ENCODE data around the gene TFIP11. TPM values are rescaled to one million over a fixed set of nuclear protein-coding genes. Genes with fewer than 3 reads are reported as not detected.
A peak's percentile ranks its signal among the peaks of the same experiment; 100 is the strongest.

The TFIP11 gene
- total and polyA plus RNA-seq, 3 experiments from 2014 or later = 41.5 to 58.8 (median 53.9) TPM

GRCh38 chr22:26461188-26461810 lies 51.0 kb downstream of the TFIP11 start:
- Mint-ChIP-seq H3K27ac (peak overlapping the region in 2 of 8 donors; percentile 43 to 93), H3K36me3 (peaks cover 4 to 90% (median 14%) of the 10 kb centered on the region in 3 donors), H3K27me3 (no peaks in the 10 kb centered on the region), H3K9me3 (no peaks in the 10 kb centered on the region), H3K4me1 (peaks cover 2 to 5% (median 2%) of the 10 kb centered on the region in 3 donors), H3K4me3 (no peak overlapping the region)
- Histone ChIP-seq H3K36me3 (ENCODE audit: insufficient read depth, low read length) (peaks cover 31% of the 10 kb centered on the region), H3K9me3 (ENCODE audit: low read length) (no peaks in the 10 kb centered on the region), H3K27ac (ENCODE audit: low read depth, low read length) (no peak overlapping the region), H3K4me3 (ENCODE audit: low read length) (no peak overlapping the region), H3K27me3 (ENCODE audit: insufficient read depth, low read length, poor library complexity, severe bottlenecking) (no peaks in the 10 kb centered on the region), H3K4me1 (ENCODE audit: insufficient read depth, low read length) (no peaks in the 10 kb centered on the region)
- POLR2A ChIA-PET = no interaction called here
- CTCF ChIA-PET = interaction anchor here (0.8 to 3.4 kb wide), 15 partner anchors 10 to 97 kb away, joined by 3 to 15 read pairs (median 3); no protein-coding TSS in a partner anchor
- DNase-seq = peak in 4 of 5 donors; percentile 19 to 57 (median 26)

- H3K36me3 ChIP-seq (ENCODE audit: insufficient read depth, low read length) = peaks cover 20% of the 10 kb centered on the region
- CTCF ChIA-PET = interaction anchor here (0.6 to 3.4 kb wide), 11 partner anchors 19 to 96 kb away, joined by 3 to 15 read pairs (median 4); no protein-coding TSS in a partner anchor
Observed at GRCh38 chr22:26460202-26460601, 52.1 kb downstream of the TFIP11 start.

GRCh38 chr22:26457661-26458272 lies 54.5 kb downstream of the TFIP11 start:
- Histone ChIP-seq H3K27ac (ENCODE audit: low read depth, low read length) (no peak overlapping the region), H3K4me3 (ENCODE audit: low read length) (no peak overlapping the region), H3K9me3 (ENCODE audit: low read length) (no peaks in the 10 kb centered on the region), H3K36me3 (ENCODE audit: insufficient read depth, low read length) (peaks cover 15% of the 10 kb centered on the region), H3K27me3 (ENCODE audit: insufficient read depth, low read length, poor library complexity, severe bottlenecking) (no peaks in the 10 kb centered on the region), H3K4me1 (ENCODE audit: insufficient read depth, low read length) (no peaks in the 10 kb centered on the region)
- peaks cover 4 to 78% (median 13%) of the 10 kb centered on the region in 3 donors for H3K36me3 Mint-ChIP-seq
- H3K27ac Mint-ChIP-seq = peak overlapping the region in 1 of 8 donors; percentile 15
- no peak overlapping the region for H3K4me3 Mint-ChIP-seq
- no peaks in the 10 kb centered on the region for H3K9me3 Mint-ChIP-seq
- ChIA-PET CTCF (no interaction called here), POLR2A (no interaction called here)
- peaks cover 2 to 5% (median 2%) of the 10 kb centered on the region in 3 donors for H3K4me1 Mint-ChIP-seq
- no peaks in the 10 kb centered on the region for H3K27me3 Mint-ChIP-seq
- DNase-seq = no peak

More at GRCh38 chr22:26460202-26460601, 52.1 kb downstream of the TFIP11 start:
- H3K27me3 Mint-ChIP-seq = no peaks in the 10 kb centered on the region
- no peaks in the 10 kb centered on the region for H3K27me3 ChIP-seq (ENCODE audit: insufficient read depth, low read length, poor library complexity, severe bottlenecking)
- H3K9me3 ChIP-seq (ENCODE audit: low read length) = no peaks in the 10 kb centered on the region
- H3K4me3 Mint-ChIP-seq = no peak overlapping the region
- no peak for DNase-seq
- H3K4me3 ChIP-seq (ENCODE audit: low read length) = no peak overlapping the region
- H3K9me3 Mint-ChIP-seq = no peaks in the 10 kb centered on the region
- H3K4me1 Mint-ChIP-seq = peaks cover 2 to 5% (median 2%) of the 10 kb centered on the region in 3 donors
- POLR2A ChIA-PET = no interaction called here
- H3K36me3 Mint-ChIP-seq = peaks cover 4 to 86% (median 18%) of the 10 kb centered on the region in 3 donors
- no peaks in the 10 kb centered on the region for H3K4me1 ChIP-seq (ENCODE audit: insufficient read depth, low read length)
- H3K27ac Mint-ChIP-seq = peak overlapping the region in 1 of 8 donors; percentile 54
- no peak overlapping the region for H3K27ac ChIP-seq (ENCODE audit: low read depth, low read length)

- DNase-seq = no peak
- H3K27me3 Mint-ChIP-seq = no peaks in the 10 kb centered on the region
- no peak overlapping the region for H3K27ac ChIP-seq (ENCODE audit: low read depth, low read length)
- no peaks in the 10 kb centered on the region for H3K27me3 ChIP-seq (ENCODE audit: insufficient read depth, low read length, poor library complexity, severe bottlenecking)
- ChIA-PET CTCF (no interaction called here), POLR2A (no interaction called here)
- no peaks in the 10 kb centered on the region for H3K4me1 Mint-ChIP-seq
- peaks cover 18% of the 10 kb centered on the region for H3K36me3 ChIP-seq (ENCODE audit: insufficient read depth, low read length)
- no peaks in the 10 kb centered on the region for H3K4me1 ChIP-seq (ENCODE audit: insufficient read depth, low read length)
- no peaks in the 10 kb centered on the region for H3K9me3 ChIP-seq (ENCODE audit: low read length)
- peaks cover 4 to 78% (median 16%) of the 10 kb centered on the region in 3 donors for H3K36me3 Mint-ChIP-seq
- H3K9me3 Mint-ChIP-seq = no peaks in the 10 kb centered on the region
- no peak overlapping the region for H3K4me3 ChIP-seq (ENCODE audit: low read length)
- peak overlapping the region in 2 of 8 donors; percentile 38 to 48 for H3K27ac Mint-ChIP-seq
- no peak overlapping the region for H3K4me3 Mint-ChIP-seq
Observed at GRCh38 chr22:26453812-26454500, 58.3 kb downstream of the TFIP11 start.

- no peaks in the 10 kb centered on the region for H3K27me3 Mint-ChIP-seq
Observed at GRCh38 chr22:26453216-26453615, 59.1 kb downstream of the TFIP11 start.

GRCh38 chr22:26452236-26453016 lies 59.8 kb downstream of the TFIP11 start:
- Histone ChIP-seq H3K4me1 (ENCODE audit: insufficient read depth, low read length) (no peaks in the 10 kb centered on the region), H3K9me3 (ENCODE audit: low read length) (no peaks in the 10 kb centered on the region), H3K27ac (ENCODE audit: low read depth, low read length) (no peak overlapping the region), H3K27me3 (ENCODE audit: insufficient read depth, low read length, poor library complexity, severe bottlenecking) (no peaks in the 10 kb centered on the region), H3K36me3 (ENCODE audit: insufficient read depth, low read length) (peaks cover 18% of the 10 kb centered on the region), H3K4me3 (ENCODE audit: low read length) (no peak overlapping the region)
- no peaks in the 10 kb centered on the region for H3K4me1 Mint-ChIP-seq
- H3K36me3 Mint-ChIP-seq = peaks cover under 1 to 62% (median 12%) of the 10 kb centered on the region in 3 donors
- no peak overlapping the region for H3K4me3 Mint-ChIP-seq
- DNase-seq = no peak
- no peaks in the 10 kb centered on the region for H3K27me3 Mint-ChIP-seq
- H3K9me3 Mint-ChIP-seq = no peaks in the 10 kb centered on the region
- H3K27ac Mint-ChIP-seq = peak overlapping the region in 2 of 8 donors; percentile 14 to 58
- ChIA-PET POLR2A (no interaction called here), CTCF (interaction anchor here (1.7 kb wide), 1 partner anchor 32 kb away, joined by 4 read pairs; no protein-coding TSS in a partner anchor)

More at GRCh38 chr22:26453216-26453615, 59.1 kb downstream of the TFIP11 start:
- H3K27me3 ChIP-seq (ENCODE audit: insufficient read depth, low read length, poor library complexity, severe bottlenecking) = no peaks in the 10 kb centered on the region
- H3K27ac ChIP-seq (ENCODE audit: low read depth, low read length) = no peak overlapping the region
- Mint-ChIP-seq H3K27ac (no peak overlapping the region), H3K4me1 (no peaks in the 10 kb centered on the region), H3K9me3 (no peaks in the 10 kb centered on the region), H3K36me3 (peaks cover 4 to 70% (median 16%) of the 10 kb centered on the region in 3 donors), H3K4me3 (no peak overlapping the region)
- H3K9me3 ChIP-seq (ENCODE audit: low read length) = no peaks in the 10 kb centered on the region
- ChIA-PET POLR2A (no interaction called here), CTCF (no interaction called here)
- DNase-seq = no peak
- H3K4me1 ChIP-seq (ENCODE audit: insufficient read depth, low read length) = no peaks in the 10 kb centered on the region
- H3K4me3 ChIP-seq (ENCODE audit: low read length) = no peak overlapping the region
- H3K36me3 ChIP-seq (ENCODE audit: insufficient read depth, low read length) = peaks cover 18% of the 10 kb centered on the region

GRCh38 chr22:26450453-26451185 lies 61.7 kb downstream of the TFIP11 start:
- peaks cover 0 to 50% (median 5%) of the 10 kb centered on the region in 3 donors for H3K36me3 Mint-ChIP-seq
- Histone ChIP-seq H3K27me3 (ENCODE audit: insufficient read depth, low read length, poor library complexity, severe bottlenecking) (no peaks in the 10 kb centered on the region), H3K36me3 (ENCODE audit: insufficient read depth, low read length) (peaks cover 18% of the 10 kb centered on the region), H3K9me3 (ENCODE audit: low read length) (no peaks in the 10 kb centered on the region), H3K27ac (ENCODE audit: low read depth, low read length) (no peak overlapping the region), H3K4me3 (ENCODE audit: low read length) (no peak overlapping the region), H3K4me1 (ENCODE audit: insufficient read depth, low read length) (no peaks in the 10 kb centered on the region)
- H3K9me3 Mint-ChIP-seq = no peaks in the 10 kb centered on the region
- no peak overlapping the region for H3K27ac Mint-ChIP-seq
- CTCF ChIA-PET = no interaction called here
- H3K4me3 Mint-ChIP-seq = no peak overlapping the region
- no peaks in the 10 kb centered on the region for H3K4me1 Mint-ChIP-seq
- DNase-seq = no peak
- no peaks in the 10 kb centered on the region for H3K27me3 Mint-ChIP-seq
- POLR2A ChIA-PET = no interaction called here
